Activated B cell treated with CpG ODN at 0.5 μM for 24 hours (primary cell): ENCODE results near the gene TBX2. TPM values are rescaled to one million over a fixed set of nuclear protein-coding genes. Genes with fewer than 3 reads are reported as not detected.
A peak's percentile ranks its signal among the peaks of the same experiment; 100 is the strongest.

Experiments used
- ATAC-seq: fragments of 200-7000 bp; cut with Tn5 transposase; one replicate; pipeline ENCODE4 v1.10.0; 2021; ENCODE audit warnings: low read depth, mild to moderate bottlenecking, moderate library complexity
- CTCF ChIA-PET: fragments of 350-600 bp; sonication (Branson Sonifier 250); formaldehyde crosslinking; loops from one replicate; lab custom pipeline; 2021; ENCODE audit warnings: antibody characterized with exemption; lab: Charles Lee
- POLR2A ChIA-PET: fragments of 350-600 bp; sonication (Branson Sonifier 250); formaldehyde crosslinking; loops from one replicate; lab custom pipeline; 2021; ENCODE audit warnings: antibody characterized with exemption; lab: Charles Lee
- DNase-seq: peaks from one replicate; pipeline ENCODE4 v3.0.0; 2022
- H3K27ac Mint-ChIP-seq: one replicate; pipeline ENCODE4 v1.8.0; 2020; ENCODE audit warnings: mixed read lengths
- H3K27me3 Mint-ChIP-seq: one replicate; pipeline ENCODE4 v1.8.0; 2021; ENCODE audit warnings: mixed read lengths
- H3K36me3 Mint-ChIP-seq: one replicate; pipeline ENCODE4 v1.8.0; 2021; ENCODE audit warnings: low read depth, mixed read lengths
- H3K4me1 Mint-ChIP-seq: one replicate; pipeline ENCODE4 v1.8.0; 2021; ENCODE audit warnings: mixed read lengths
- H3K4me3 Mint-ChIP-seq: one replicate; pipeline ENCODE4 v1.8.0; 2020; ENCODE audit warnings: mild to moderate bottlenecking, mixed read lengths
- H3K9me3 Mint-ChIP-seq: one replicate; pipeline ENCODE4 v1.8.0; 2020; ENCODE audit warnings: mixed read lengths
- intact Hi-C: fragments of 100-400 bp; cut with micrococcal nuclease; formaldehyde crosslinking; loops from one replicate; pipeline ENCODE4 v1.15.1; 2024
- total RNA-seq: library from RNA; stranded (reverse); gene quantifications from 2 replicates; pipeline ENCODE4 v1.2.3, GENCODE V29; 2022
- TF ChIP-seq, protein P1 (sequence below): fragments of 200-600 bp; IDR thresholded peaks from one replicate; pipeline ENCODE4 v1.8.0; 2022; ENCODE audit warnings: antibody characterized with exemption, mild to moderate bottlenecking

Gene TBX2
- total RNA-seq, 1 donor from 2014 or later, result not detected

- no peaks in the 10 kb centered on the region for H3K9me3 Mint-ChIP-seq
- H3K27ac Mint-ChIP-seq, result no peak overlapping the region
- H3K4me3 Mint-ChIP-seq, result peak overlapping the region; percentile 65
- peaks cover 63% of the 10 kb centered on the region for H3K27me3 Mint-ChIP-seq
- CTCF ChIA-PET, result no interaction called here
- no peak for DNase-seq
- intact Hi-C loops, result loop anchor here (1.0 to 2.0 kb wide), 2 partner anchors 43 to 50 kb away; no protein-coding TSS in a partner anchor
- no peaks in the 10 kb centered on the region for H3K36me3 Mint-ChIP-seq
- no peak for ATAC-seq
- TF ChIP-seq, protein P1, sequence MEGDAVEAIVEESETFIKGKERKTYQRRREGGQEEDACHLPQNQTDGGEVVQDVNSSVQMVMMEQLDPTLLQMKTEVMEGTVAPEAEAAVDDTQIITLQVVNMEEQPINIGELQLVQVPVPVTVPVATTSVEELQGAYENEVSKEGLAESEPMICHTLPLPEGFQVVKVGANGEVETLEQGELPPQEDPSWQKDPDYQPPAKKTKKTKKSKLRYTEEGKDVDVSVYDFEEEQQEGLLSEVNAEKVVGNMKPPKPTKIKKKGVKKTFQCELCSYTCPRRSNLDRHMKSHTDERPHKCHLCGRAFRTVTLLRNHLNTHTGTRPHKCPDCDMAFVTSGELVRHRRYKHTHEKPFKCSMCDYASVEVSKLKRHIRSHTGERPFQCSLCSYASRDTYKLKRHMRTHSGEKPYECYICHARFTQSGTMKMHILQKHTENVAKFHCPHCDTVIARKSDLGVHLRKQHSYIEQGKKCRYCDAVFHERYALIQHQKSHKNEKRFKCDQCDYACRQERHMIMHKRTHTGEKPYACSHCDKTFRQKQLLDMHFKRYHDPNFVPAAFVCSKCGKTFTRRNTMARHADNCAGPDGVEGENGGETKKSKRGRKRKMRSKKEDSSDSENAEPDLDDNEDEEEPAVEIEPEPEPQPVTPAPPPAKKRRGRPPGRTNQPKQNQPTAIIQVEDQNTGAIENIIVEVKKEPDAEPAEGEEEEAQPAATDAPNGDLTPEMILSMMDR, result no peak
- H3K4me1 Mint-ChIP-seq, result peaks cover 41% of the 10 kb centered on the region
- POLR2A ChIA-PET, result no interaction called here
Observed at GRCh38 chr17:61453566-61454380, 54.1 kb downstream of the TBX2 start.

DNA sequence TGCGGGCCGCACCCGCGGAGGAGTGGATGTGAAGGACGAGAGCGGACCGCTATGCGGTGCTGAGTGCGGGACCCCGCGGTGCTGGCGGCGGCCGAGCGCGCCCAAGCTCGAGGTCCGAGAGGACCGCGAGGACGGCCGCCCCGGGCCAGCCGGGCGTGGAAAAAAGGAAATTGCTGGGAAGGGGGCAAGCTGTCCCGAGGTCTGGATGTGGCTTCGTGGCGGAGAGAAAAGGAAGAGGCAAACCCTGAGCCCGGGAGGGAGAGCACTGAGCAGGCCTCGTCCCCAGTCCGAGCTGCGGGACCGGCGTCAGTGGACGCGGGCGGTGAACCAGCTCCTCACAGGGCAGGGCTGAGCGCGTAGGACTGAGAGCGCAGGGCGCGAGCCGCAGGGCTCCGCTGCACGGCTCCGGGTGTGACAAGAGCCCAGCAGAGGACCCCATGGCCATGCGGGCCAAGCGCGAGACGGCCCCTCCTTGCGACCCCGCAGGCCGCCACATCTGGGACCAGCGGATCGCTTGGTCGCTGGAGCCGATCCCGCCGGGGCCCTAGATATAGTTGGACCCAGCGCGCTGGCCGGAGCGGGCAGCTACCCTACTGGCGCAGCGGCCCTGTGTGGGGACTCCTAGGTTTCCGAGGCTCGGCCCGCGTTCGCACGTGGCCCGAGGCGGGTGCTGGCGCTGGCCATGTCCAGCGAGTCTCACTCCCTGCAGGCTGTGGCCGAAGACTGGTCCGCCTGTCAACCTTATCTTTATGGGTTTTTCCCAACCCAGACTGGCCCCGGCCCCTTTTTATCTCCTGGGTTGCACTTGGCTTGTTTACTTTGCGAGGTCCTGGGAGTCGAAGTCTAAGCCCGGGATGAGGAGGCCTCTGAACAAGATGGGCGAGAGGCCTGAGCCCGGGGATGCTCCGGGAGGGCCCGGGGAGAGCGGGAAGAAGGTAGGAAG is 55.0 kb downstream of the TBX2 start:
- ChIA-PET CTCF (no interaction called here), POLR2A (no interaction called here)
- no peak for DNase-seq
- no peak overlapping the region for H3K27ac Mint-ChIP-seq
- H3K4me1 Mint-ChIP-seq, result peaks cover 41% of the 10 kb centered on the region
- H3K4me3 Mint-ChIP-seq, result peak overlapping the region; percentile 65
- TF ChIP-seq, protein P1, result no peak
- H3K27me3 Mint-ChIP-seq, result peaks cover 66% of the 10 kb centered on the region
- H3K36me3 Mint-ChIP-seq, result no peaks in the 10 kb centered on the region
- no peak for ATAC-seq
- H3K9me3 Mint-ChIP-seq, result no peaks in the 10 kb centered on the region
- intact Hi-C loops, result loop anchor here (2.0 kb wide), 1 partner anchor 44 kb away; no protein-coding TSS in a partner anchor

GRCh38 chr17:61455324-61456060 is 55.8 kb downstream of the TBX2 start:
- H3K36me3 Mint-ChIP-seq, result no peaks in the 10 kb centered on the region
- H3K27ac Mint-ChIP-seq, result no peak overlapping the region
- peaks cover 68% of the 10 kb centered on the region for H3K27me3 Mint-ChIP-seq
- POLR2A ChIA-PET, result no interaction called here
- H3K4me3 Mint-ChIP-seq, result no peak overlapping the region
- ATAC-seq (no peak), DNase-seq (no peak)
- H3K4me1 Mint-ChIP-seq, result peaks cover 41% of the 10 kb centered on the region
- TF ChIP-seq, protein P1, result no peak
- CTCF ChIA-PET, result no interaction called here
- no peaks in the 10 kb centered on the region for H3K9me3 Mint-ChIP-seq
- intact Hi-C loops, result loop anchor here (2.0 kb wide), 1 partner anchor 45 kb away; no protein-coding TSS in a partner anchor

DNA sequence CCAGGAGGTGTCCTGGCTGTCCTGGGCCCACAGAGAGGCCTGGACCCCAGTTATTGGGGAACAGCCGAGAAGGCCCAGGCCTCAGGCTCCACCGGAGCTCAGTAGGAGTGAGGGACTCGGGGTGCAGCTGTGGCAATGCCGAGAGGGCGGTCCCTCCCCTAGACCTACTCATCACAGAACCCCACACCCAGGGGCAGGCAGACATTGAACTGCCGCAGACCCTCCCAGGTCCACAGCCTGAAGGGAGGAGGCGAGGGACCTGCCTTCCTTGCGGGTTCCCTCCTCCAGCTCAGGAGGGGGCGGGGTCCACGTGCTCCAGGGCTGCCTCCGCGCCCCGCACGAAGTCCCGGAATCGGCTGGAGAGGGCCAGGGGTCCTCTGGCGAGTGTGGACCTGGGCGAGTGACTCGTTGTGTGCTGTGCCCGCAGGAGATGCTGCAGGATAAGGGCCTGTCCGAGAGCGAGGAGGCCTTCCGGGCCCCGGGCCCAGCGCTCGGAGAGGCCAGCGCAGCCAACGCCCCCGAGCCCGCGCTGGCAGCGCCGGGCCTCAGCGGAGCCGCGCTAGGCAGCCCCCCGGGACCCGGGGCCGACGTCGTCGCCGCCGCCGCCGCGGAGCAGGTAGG is 56.5 kb downstream of the TBX2 start:
- no peaks in the 10 kb centered on the region for H3K9me3 Mint-ChIP-seq
- H3K27me3 Mint-ChIP-seq, result peaks cover 66% of the 10 kb centered on the region
- H3K4me3 Mint-ChIP-seq, result no peak overlapping the region
- H3K27ac Mint-ChIP-seq, result no peak overlapping the region
- no peak for DNase-seq
- ChIA-PET POLR2A (no interaction called here), CTCF (no interaction called here)
- peaks cover 38% of the 10 kb centered on the region for H3K4me1 Mint-ChIP-seq
- TF ChIP-seq, protein P1, result no peak
- H3K36me3 Mint-ChIP-seq, result no peaks in the 10 kb centered on the region
- intact Hi-C loops, result no loop called here
- ATAC-seq, result no peak
